ENCODE results near the gene COL23A1. TPM values are rescaled to one million over a fixed set of nuclear protein-coding genes. Genes with fewer than 3 reads are reported as not detected.

The COL23A1 gene
- total and polyA plus RNA-seq, 2 of the 8 experiments (the other 6 are each of a cell fraction or from before 2014, with no cell fraction given) = 3.1 to 4.7 TPM

- no peaks in the 10 kb centered on the region for H4K20me1 ChIP-seq (replicated peaks in 1 of 2; ENCODE audit: control insufficient read depth in 1 of 2, insufficient read depth in 2 of 2, low read length in 2 of 2)
- H3K9me3 ChIP-seq (ENCODE audit: insufficient read depth in 2 of 2, low read depth in 1 of 2, low read length in 1 of 2) = peaks cover 0 to 6% of the 10 kb centered on the region in 2 experiments; a peak in 2 of 4 replicates
- H3K23ac ChIP-seq (ENCODE audit: insufficient read length) = no peak overlapping the region
- no peak overlapping the region for H3K9ac ChIP-seq (replicated peaks in 1 of 4; ENCODE audit: extremely low read depth in 1 of 4, low read depth in 3 of 4, low read length in 3 of 4)
- no peak overlapping the region for H3K4ac ChIP-seq (replicated peaks; ENCODE audit: insufficient read length, low read depth, low read length)
- no peak overlapping the region; the same call in 1 of the 2 replicates for H2BK5ac ChIP-seq (ENCODE audit: low read depth, low read length)
- H2BK20ac ChIP-seq (ENCODE audit: low read length) = no peak overlapping the region
- no peak overlapping the region for H3K4me2 ChIP-seq (ENCODE audit: insufficient read depth in 1 of 2, low read depth in 2 of 2, low read length in 2 of 2)
- H2AK5ac ChIP-seq (ENCODE audit: low read depth, low read length) = no peak overlapping the region
- H3K27me3 ChIP-seq (replicated peaks in 1 of 4; ENCODE audit: control insufficient read depth in 3 of 4, extremely low read depth in 1 of 4, insufficient read depth in 3 of 4, low read length in 3 of 4) = no peaks in the 10 kb centered on the region
- H3K56ac ChIP-seq (replicated peaks; ENCODE audit: insufficient read length, low read depth, low read length) = no peak overlapping the region
- no peaks in the 10 kb centered on the region for H3K79me1 ChIP-seq (ENCODE audit: low read depth, low read length)
- DNase-seq (ENCODE audit: low read depth in 1 of 2, low spot score in 2 of 2) (no peak), FAIRE-seq (peak; percentile 19)
- H3K4me1 ChIP-seq (replicated peaks in 1 of 4; ENCODE audit: control insufficient read depth in 3 of 4, insufficient read depth in 4 of 4, low read length in 3 of 4) = no peaks in the 10 kb centered on the region; a peak in 1 of 7 replicates
- no peak overlapping the region for H2AFZ ChIP-seq (ENCODE audit: low read length)
- no peak for TF ChIP-seq SIN3A (conservative IDR thresholded peaks at IDR 0.05 in 1 of 2, IDR thresholded peaks at IDR 0.05 in 1 of 2; ENCODE audit: low read depth in 1 of 2, low read length in 2 of 2)
- TF ChIP-seq MAX (IDR thresholded peaks at IDR 0.05) = 0 out of 2 replicates have a peak, but pooled peaks have one; percentile 11
- H3K4me3 ChIP-seq (ENCODE audit: extremely low read depth in 1 of 4, insufficient read depth in 2 of 4, low read depth in 3 of 4, low read length in 4 of 4) = no peak overlapping the region
- no peak overlapping the region for H4K5ac ChIP-seq (ENCODE audit: insufficient read length, low read depth, low read length)
- H4K91ac ChIP-seq (replicated peaks; ENCODE audit: insufficient read length, low read length) = no peak overlapping the region
- POLR2A ChIA-PET (ENCODE audit: partially characterized antibody) = no interaction called here
- no peaks in the 10 kb centered on the region for H3K36me3 ChIP-seq (ENCODE audit: control insufficient read depth in 2 of 4, insufficient read depth in 4 of 4, low read length in 3 of 4)
- CTCF ChIA-PET (ENCODE audit: partially characterized antibody) = interaction anchor here (1.8 to 7.3 kb wide), 2 partner anchors 12 to 76 kb away, joined by 4 to 80 read pairs; no protein-coding TSS in a partner anchor
- H4K8ac ChIP-seq (ENCODE audit: extremely low read depth, insufficient read depth, low read length) = no peak overlapping the region
- H2BK15ac ChIP-seq (ENCODE audit: low read length) = no peak overlapping the region
- H3K23me2 ChIP-seq (ENCODE audit: low read depth, low read length) = no peaks in the 10 kb centered on the region; the same call in 1 of the 2 replicates
- no peak overlapping the region for H2BK12ac ChIP-seq (ENCODE audit: low read depth, low read length)
- no peak overlapping the region for H3K18ac ChIP-seq (ENCODE audit: extremely low read depth, low read length)
- 87% methylated on average over 7 of the region's 7 CpGs; no CpG with 5 or more reads in 1 of the 2 experiments for WGBS, 2 experiments (ENCODE audit: extremely low coverage in 1 of 2, insufficient coverage in 1 of 2, insufficient read length in 1 of 2, insufficient replicate concordance in 2 of 2, low coverage in 1 of 2, low lambda C conversion rate in 2 of 2, missing lambda C conversion rate in 1 of 2)
- no peaks in the 10 kb centered on the region for H3K79me2 ChIP-seq (ENCODE audit: control insufficient read depth in 1 of 2, insufficient read depth in 2 of 2, low read length in 2 of 2)
- H2BK120ac ChIP-seq (replicated peaks; ENCODE audit: low read depth, low read length) = no peak overlapping the region
- no peak overlapping the region for H3K27ac ChIP-seq (ENCODE audit: low read depth, low read length)
- no peak overlapping the region for H3K14ac ChIP-seq (ENCODE audit: insufficient read length)
Observed at GRCh38 chr5:178474562-178475184, 115.5 kb downstream of the COL23A1 start.

All from H1 (cell line).